GM23338 (cell line): ENCODE data around the gene IL23R. TPM values are rescaled to one million over a fixed set of nuclear protein-coding genes. Genes with fewer than 3 reads are reported as not detected.

Experiments
- ATAC-seq: fragments of 200-7000 bp; cut with Tn5 transposase; 3 replicates; pipeline ENCODE4 v1.9.1; 2020
- DNase-seq: peaks from one replicate; pipeline ENCODE4 v3.0.0-alpha.2; 2015; ENCODE audit warnings: low spot score
- H2AFZ ChIP-seq: fragments of 200-600 bp; sonication (generic); 2 replicates; pipeline ENCODE4 v1.8.0; 2016; ENCODE audit warnings: antibody characterized with exemption, mild to moderate bottlenecking, moderate library complexity
- H3F3A ChIP-seq: fragments of 200-600 bp; sonication (generic); replicated peaks from 2 replicates; pipeline ENCODE4 v1.8.0; 2017; ENCODE audit warnings: antibody characterized with exemption, mixed run types, low read depth
- H3K27ac ChIP-seq: fragments of 200-600 bp; sonication (generic); 2 replicates; pipeline ENCODE4 v1.6.1; 2016; ENCODE audit warnings: low read depth
- H3K27me3 ChIP-seq: fragments of 200-600 bp; sonication (generic); 2 replicates; pipeline ENCODE4 v1.8.0; 2016; ENCODE audit warnings: mild to moderate bottlenecking, mixed run types, moderate library complexity; ENCODE audit not compliant: insufficient read depth
- H3K36me3 ChIP-seq: fragments of 200-600 bp; sonication (generic); 2 replicates; pipeline ENCODE4 v1.8.0; 2016; ENCODE audit warnings: mild to moderate bottlenecking; ENCODE audit not compliant: insufficient read depth
- H3K4me1 ChIP-seq: fragments of 200-600 bp; sonication (generic); 2 replicates; pipeline ENCODE4 v1.8.0; 2016; ENCODE audit warnings: mild to moderate bottlenecking, moderate library complexity; ENCODE audit not compliant: insufficient read depth
- H3K4me2 ChIP-seq: fragments of 200-600 bp; sonication (generic); 2 replicates; pipeline ENCODE4 v1.7.1; 2017; ENCODE audit warnings: mixed run types
- H3K4me3 ChIP-seq: fragments of 200-600 bp; sonication (generic); 2 replicates; pipeline ENCODE4 v1.6.1; 2016; ENCODE audit warnings: mixed run types
- H3K79me2 ChIP-seq: fragments of 200-600 bp; sonication (generic); replicated peaks from 2 replicates; pipeline ENCODE4 v1.8.0; 2017; ENCODE audit warnings: mild to moderate bottlenecking; ENCODE audit not compliant: insufficient read depth
- H3K9me2 ChIP-seq: fragments of 200-600 bp; sonication (generic); 2 replicates; pipeline ENCODE4 v1.8.0; 2017; ENCODE audit not compliant: insufficient read depth
- H4K20me1 ChIP-seq: fragments of 200-600 bp; sonication (generic); replicated peaks from 2 replicates; pipeline ENCODE4 v1.8.0; 2017; ENCODE audit warnings: mild to moderate bottlenecking; ENCODE audit not compliant: insufficient read depth
- H3K27ac Mint-ChIP-seq: 2 replicates; pipeline ENCODE4 v1.8.0; 2020; ENCODE audit warnings: inconsistent platforms, mild to moderate bottlenecking, moderate library complexity, mixed read lengths
- H3K27me3 Mint-ChIP-seq: 3 replicates; pipeline ENCODE4 v1.8.0; 2022; ENCODE audit warnings: low read depth, mild to moderate bottlenecking, moderate library complexity, mixed read lengths, inconsistent platforms; ENCODE audit not compliant: insufficient read depth, poor library complexity
- H3K36me3 Mint-ChIP-seq: 3 replicates; pipeline ENCODE4 v1.8.0; 2021; ENCODE audit warnings: low read depth, mild to moderate bottlenecking, inconsistent platforms, moderate library complexity, mixed read lengths
- H3K4me1 Mint-ChIP-seq: 3 replicates; pipeline ENCODE4 v1.8.0; 2020; ENCODE audit warnings: mild to moderate bottlenecking, inconsistent platforms, mixed read lengths
- H3K4me3 Mint-ChIP-seq: 3 replicates; pipeline ENCODE4 v1.8.0; 2021; ENCODE audit warnings: moderate library complexity, mild to moderate bottlenecking, inconsistent platforms, mixed read lengths
- H3K9me3 Mint-ChIP-seq: 3 replicates; pipeline ENCODE4 v1.8.0; 2020; ENCODE audit warnings: moderate library complexity, mild to moderate bottlenecking, inconsistent platforms, mixed read lengths
- CREB1 ChIP-seq: fragments of 250-450 bp; sonication (Bioruptor Pico); IDR thresholded peaks from 2 replicates; pipeline ENCODE4 v1.5.0; 2020; ENCODE audit warnings: low read depth, mild to moderate bottlenecking, moderate library complexity
- EZH2 ChIP-seq: fragments of 200-600 bp; sonication (generic); IDR thresholded peaks from one replicate; pipeline ENCODE4 v1.8.0; 2017; ENCODE audit warnings: antibody characterized with exemption, mild to moderate bottlenecking, low read depth; ENCODE audit not compliant: unreplicated experiment
- EZH2phosphoT487 ChIP-seq: fragments of 200-600 bp; sonication (generic); IDR thresholded peaks from one replicate; pipeline ENCODE4 v1.8.1; 2018; ENCODE audit warnings: antibody characterized with exemption; ENCODE audit not compliant: unreplicated experiment
- JUNB ChIP-seq: IDR thresholded peaks from one replicate; pipeline ENCODE4 v1.6.1; 2016; ENCODE audit warnings: antibody characterized with exemption; ENCODE audit not compliant: unreplicated experiment
- NANOG ChIP-seq: IDR thresholded peaks from 2 replicates; pipeline ENCODE4 v1.6.1; 2016; ENCODE audit warnings: antibody characterized with exemption, borderline replicate concordance
- POLR2AphosphoS5 ChIP-seq: IDR thresholded peaks from 2 replicates; pipeline ENCODE4 v1.6.1; 2016; ENCODE audit warnings: antibody characterized with exemption, low read depth
- STAT1 ChIP-seq: IDR thresholded peaks from one replicate; pipeline ENCODE4 v1.6.1; 2016; ENCODE audit warnings: antibody characterized with exemption; ENCODE audit not compliant: unreplicated experiment
- ZNF114 ChIP-seq: fragments of 250-450 bp; sonication (Bioruptor Pico); IDR thresholded peaks from 2 replicates; pipeline ENCODE4 v1.5.0; 2020; ENCODE audit warnings: mild to moderate bottlenecking, moderate library complexity
- ZNF331 ChIP-seq: fragments of 250-450 bp; sonication (Bioruptor Pico); IDR thresholded peaks from 2 replicates; pipeline ENCODE4 v1.5.0; 2020; ENCODE audit warnings: low read depth, mild to moderate bottlenecking, moderate library complexity
- polyA plus RNA-seq: library from polyadenylated mRNA; unstranded; fragments of >200 nt; fragmentation: Nextera tagmentation; extraction: Ambion mirVana; gene quantifications from 2 replicates; pipeline ENCODE4 v1.2.1, GENCODE V29; 2016
- total RNA-seq: library from RNA; depleted of rRNA; stranded (reverse); fragments of >200 nt; shearing (Covaris generic); gene quantifications from 2 replicates; pipeline ENCODE4 v1.2.3, GENCODE V29; 2014
- TF ChIP-seq, protein P1 (sequence below), 2 experiments: fragments of 200-600 bp in 1 of 2; sonication (generic) in 1 of 2; conservative IDR thresholded peaks; 2 replicates each; pipeline versions ENCODE4 v1.5.1 to v1.6.1; 2016 to 2017; ENCODE audit warnings: antibody characterized with exemption in 2 of 2, low read depth in 2 of 2, mild to moderate bottlenecking in 2 of 2, moderate library complexity in 1 of 2
- TF ChIP-seq, protein P2 (sequence below): IDR thresholded peaks from one replicate; pipeline ENCODE4 v1.6.1; 2018; ENCODE audit warnings: antibody characterized with exemption; ENCODE audit not compliant: unreplicated experiment
- TF ChIP-seq, protein P3 (sequence below): fragments of 250-450 bp; sonication (Bioruptor Pico); IDR thresholded peaks from 2 replicates; pipeline ENCODE4 v1.5.0; 2020; ENCODE audit warnings: mild to moderate bottlenecking, moderate library complexity
- TF ChIP-seq, protein P4 (sequence below): IDR thresholded peaks from 2 replicates; pipeline ENCODE4 v1.6.1; 2016; ENCODE audit warnings: antibody characterized with exemption

The IL23R gene
- total and polyA plus RNA-seq, 2 experiments from 2014 or later, result not detected

DNA sequence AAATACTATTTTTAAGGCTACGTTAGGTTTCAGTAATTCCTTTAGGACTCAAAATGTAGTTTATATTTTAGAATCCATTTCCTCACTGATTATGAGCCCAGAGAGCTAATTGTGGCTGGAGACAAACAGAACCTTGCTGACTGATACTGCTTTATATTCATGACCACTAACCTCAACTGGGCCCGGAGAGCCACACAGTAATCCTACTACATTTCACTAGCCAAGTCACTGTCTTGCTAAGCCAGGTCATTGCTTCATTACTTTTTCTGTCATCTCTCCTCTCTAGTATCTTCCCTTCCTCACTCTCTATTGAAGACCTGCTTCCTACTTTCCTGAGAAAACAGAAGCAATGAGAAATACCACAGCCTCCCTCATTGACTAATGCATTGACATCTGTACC is 24.7 kb downstream of the IL23R start:
- no peak overlapping the region for H3K4me2 ChIP-seq
- H3F3A ChIP-seq, result no peaks in the 10 kb centered on the region
- TF ChIP-seq NANOG, result no peak
- TF ChIP-seq ZNF331 (CRISPR knock-in tag), result no peak
- no peak for TF ChIP-seq CREB1 (CRISPR knock-in tag)
- TF ChIP-seq STAT1, result no peak
- no peak for TF ChIP-seq ZNF114 (CRISPR knock-in tag)
- TF ChIP-seq, protein P1, sequence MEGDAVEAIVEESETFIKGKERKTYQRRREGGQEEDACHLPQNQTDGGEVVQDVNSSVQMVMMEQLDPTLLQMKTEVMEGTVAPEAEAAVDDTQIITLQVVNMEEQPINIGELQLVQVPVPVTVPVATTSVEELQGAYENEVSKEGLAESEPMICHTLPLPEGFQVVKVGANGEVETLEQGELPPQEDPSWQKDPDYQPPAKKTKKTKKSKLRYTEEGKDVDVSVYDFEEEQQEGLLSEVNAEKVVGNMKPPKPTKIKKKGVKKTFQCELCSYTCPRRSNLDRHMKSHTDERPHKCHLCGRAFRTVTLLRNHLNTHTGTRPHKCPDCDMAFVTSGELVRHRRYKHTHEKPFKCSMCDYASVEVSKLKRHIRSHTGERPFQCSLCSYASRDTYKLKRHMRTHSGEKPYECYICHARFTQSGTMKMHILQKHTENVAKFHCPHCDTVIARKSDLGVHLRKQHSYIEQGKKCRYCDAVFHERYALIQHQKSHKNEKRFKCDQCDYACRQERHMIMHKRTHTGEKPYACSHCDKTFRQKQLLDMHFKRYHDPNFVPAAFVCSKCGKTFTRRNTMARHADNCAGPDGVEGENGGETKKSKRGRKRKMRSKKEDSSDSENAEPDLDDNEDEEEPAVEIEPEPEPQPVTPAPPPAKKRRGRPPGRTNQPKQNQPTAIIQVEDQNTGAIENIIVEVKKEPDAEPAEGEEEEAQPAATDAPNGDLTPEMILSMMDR (conservative IDR thresholded peaks at IDR 0.05; ENCODE audit: low read depth in 2 of 2), result no peak
- no peak for TF ChIP-seq JUNB
- no peak for TF ChIP-seq POLR2AphosphoS5
- no peak for TF ChIP-seq EZH2phosphoT487
- TF ChIP-seq, protein P2, sequence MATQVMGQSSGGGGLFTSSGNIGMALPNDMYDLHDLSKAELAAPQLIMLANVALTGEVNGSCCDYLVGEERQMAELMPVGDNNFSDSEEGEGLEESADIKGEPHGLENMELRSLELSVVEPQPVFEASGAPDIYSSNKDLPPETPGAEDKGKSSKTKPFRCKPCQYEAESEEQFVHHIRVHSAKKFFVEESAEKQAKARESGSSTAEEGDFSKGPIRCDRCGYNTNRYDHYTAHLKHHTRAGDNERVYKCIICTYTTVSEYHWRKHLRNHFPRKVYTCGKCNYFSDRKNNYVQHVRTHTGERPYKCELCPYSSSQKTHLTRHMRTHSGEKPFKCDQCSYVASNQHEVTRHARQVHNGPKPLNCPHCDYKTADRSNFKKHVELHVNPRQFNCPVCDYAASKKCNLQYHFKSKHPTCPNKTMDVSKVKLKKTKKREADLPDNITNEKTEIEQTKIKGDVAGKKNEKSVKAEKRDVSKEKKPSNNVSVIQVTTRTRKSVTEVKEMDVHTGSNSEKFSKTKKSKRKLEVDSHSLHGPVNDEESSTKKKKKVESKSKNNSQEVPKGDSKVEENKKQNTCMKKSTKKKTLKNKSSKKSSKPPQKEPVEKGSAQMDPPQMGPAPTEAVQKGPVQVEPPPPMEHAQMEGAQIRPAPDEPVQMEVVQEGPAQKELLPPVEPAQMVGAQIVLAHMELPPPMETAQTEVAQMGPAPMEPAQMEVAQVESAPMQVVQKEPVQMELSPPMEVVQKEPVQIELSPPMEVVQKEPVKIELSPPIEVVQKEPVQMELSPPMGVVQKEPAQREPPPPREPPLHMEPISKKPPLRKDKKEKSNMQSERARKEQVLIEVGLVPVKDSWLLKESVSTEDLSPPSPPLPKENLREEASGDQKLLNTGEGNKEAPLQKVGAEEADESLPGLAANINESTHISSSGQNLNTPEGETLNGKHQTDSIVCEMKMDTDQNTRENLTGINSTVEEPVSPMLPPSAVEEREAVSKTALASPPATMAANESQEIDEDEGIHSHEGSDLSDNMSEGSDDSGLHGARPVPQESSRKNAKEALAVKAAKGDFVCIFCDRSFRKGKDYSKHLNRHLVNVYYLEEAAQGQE, result no peak
- TF ChIP-seq, protein P3, sequence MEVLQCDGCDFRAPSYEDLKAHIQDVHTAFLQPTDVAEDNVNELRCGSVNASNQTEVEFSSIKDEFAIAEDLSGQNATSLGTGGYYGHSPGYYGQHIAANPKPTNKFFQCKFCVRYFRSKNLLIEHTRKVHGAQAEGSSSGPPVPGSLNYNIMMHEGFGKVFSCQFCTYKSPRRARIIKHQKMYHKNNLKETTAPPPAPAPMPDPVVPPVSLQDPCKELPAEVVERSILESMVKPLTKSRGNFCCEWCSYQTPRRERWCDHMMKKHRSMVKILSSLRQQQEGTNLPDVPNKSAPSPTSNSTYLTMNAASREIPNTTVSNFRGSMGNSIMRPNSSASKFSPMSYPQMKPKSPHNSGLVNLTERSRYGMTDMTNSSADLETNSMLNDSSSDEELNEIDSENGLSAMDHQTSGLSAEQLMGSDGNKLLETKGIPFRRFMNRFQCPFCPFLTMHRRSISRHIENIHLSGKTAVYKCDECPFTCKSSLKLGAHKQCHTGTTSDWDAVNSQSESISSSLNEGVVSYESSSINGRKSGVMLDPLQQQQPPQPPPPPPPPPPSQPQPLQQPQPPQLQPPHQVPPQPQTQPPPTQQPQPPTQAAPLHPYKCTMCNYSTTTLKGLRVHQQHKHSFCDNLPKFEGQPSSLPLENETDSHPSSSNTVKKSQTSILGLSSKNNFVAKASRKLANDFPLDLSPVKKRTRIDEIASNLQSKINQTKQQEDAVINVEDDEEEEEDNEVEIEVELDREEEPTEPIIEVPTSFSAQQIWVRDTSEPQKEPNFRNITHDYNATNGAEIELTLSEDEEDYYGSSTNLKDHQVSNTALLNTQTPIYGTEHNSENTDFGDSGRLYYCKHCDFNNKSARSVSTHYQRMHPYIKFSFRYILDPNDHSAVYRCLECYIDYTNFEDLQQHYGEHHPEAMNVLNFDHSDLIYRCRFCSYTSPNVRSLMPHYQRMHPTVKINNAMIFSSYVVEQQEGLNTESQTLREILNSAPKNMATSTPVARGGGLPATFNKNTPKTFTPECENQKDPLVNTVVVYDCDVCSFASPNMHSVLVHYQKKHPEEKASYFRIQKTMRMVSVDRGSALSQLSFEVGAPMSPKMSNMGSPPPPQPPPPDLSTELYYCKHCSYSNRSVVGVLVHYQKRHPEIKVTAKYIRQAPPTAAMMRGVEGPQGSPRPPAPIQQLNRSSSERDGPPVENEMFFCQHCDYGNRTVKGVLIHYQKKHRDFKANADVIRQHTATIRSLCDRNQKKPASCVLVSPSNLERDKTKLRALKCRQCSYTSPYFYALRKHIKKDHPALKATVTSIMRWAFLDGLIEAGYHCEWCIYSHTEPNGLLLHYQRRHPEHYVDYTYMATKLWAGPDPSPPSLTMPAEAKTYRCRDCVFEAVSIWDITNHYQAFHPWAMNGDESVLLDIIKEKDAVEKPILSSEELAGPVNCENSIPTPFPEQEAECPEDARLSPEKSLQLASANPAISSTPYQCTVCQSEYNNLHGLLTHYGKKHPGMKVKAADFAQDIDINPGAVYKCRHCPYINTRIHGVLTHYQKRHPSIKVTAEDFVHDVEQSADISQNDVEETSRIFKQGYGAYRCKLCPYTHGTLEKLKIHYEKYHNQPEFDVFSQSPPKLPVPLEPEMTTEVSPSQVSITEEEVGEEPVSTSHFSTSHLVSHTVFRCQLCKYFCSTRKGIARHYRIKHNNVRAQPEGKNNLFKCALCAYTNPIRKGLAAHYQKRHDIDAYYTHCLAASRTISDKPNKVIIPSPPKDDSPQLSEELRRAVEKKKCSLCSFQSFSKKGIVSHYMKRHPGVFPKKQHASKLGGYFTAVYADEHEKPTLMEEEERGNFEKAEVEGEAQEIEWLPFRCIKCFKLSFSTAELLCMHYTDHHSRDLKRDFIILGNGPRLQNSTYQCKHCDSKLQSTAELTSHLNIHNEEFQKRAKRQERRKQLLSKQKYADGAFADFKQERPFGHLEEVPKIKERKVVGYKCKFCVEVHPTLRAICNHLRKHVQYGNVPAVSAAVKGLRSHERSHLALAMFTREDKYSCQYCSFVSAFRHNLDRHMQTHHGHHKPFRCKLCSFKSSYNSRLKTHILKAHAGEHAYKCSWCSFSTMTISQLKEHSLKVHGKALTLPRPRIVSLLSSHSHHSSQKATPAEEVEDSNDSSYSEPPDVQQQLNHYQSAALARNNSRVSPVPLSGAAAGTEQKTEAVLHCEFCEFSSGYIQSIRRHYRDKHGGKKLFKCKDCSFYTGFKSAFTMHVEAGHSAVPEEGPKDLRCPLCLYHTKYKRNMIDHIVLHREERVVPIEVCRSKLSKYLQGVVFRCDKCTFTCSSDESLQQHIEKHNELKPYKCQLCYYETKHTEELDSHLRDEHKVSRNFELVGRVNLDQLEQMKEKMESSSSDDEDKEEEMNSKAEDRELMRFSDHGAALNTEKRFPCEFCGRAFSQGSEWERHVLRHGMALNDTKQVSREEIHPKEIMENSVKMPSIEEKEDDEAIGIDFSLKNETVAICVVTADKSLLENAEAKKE (CRISPR knock-in tag), result no peak
- TF ChIP-seq, protein P4, sequence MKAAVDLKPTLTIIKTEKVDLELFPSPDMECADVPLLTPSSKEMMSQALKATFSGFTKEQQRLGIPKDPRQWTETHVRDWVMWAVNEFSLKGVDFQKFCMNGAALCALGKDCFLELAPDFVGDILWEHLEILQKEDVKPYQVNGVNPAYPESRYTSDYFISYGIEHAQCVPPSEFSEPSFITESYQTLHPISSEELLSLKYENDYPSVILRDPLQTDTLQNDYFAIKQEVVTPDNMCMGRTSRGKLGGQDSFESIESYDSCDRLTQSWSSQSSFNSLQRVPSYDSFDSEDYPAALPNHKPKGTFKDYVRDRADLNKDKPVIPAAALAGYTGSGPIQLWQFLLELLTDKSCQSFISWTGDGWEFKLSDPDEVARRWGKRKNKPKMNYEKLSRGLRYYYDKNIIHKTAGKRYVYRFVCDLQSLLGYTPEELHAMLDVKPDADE, result no peak
- TF ChIP-seq EZH2, result no peak
- Mint-ChIP-seq H3K9me3 (no peaks in the 10 kb centered on the region), H3K36me3 (no peaks in the 10 kb centered on the region), H3K4me1 (no peaks in the 10 kb centered on the region), H3K4me3 (no peak overlapping the region), H3K27me3 (no peaks in the 10 kb centered on the region), H3K27ac (no peak overlapping the region)
- H4K20me1 ChIP-seq, result no peaks in the 10 kb centered on the region; the same call in 1 of the 2 replicates
- no peaks in the 10 kb centered on the region for H3K27me3 ChIP-seq
- H3K36me3 ChIP-seq, result no peaks in the 10 kb centered on the region
- H3K4me1 ChIP-seq, result no peaks in the 10 kb centered on the region
- DNase-seq, result no peak
- H3K9me2 ChIP-seq, result no peaks in the 10 kb centered on the region; the same call in 1 of the 2 replicates
- H3K27ac ChIP-seq, result no peak overlapping the region
- no peak overlapping the region for H3K4me3 ChIP-seq
- no peak overlapping the region for H2AFZ ChIP-seq
- H3K79me2 ChIP-seq, result no peaks in the 10 kb centered on the region
- no peak for ATAC-seq
